ENCODE measurements around the gene FXYD5.
"Not testable (repeated sequence)": the region's sequence is repeated elsewhere in the genome, so short reads cannot be mapped to it uniquely, and the experiment has no call there.

Gene FXYD5

GRCh38 chr19:35179830-35180229 lies 25.3 kb downstream of the FXYD5 start:
- DNase-seq (ENCODE audit: low read depth), result no peak

- no peak for DNase-seq (ENCODE audit: low read depth)
Measured at GRCh38 chr19:35181387-35181786, 26.9 kb downstream of the FXYD5 start.

GRCh38 chr19:35184267-35184666 lies 29.7 kb downstream of the FXYD5 start:
- no peak for DNase-seq (ENCODE audit: low read depth)

GRCh38 chr19:35184884-35185283 lies 30.3 kb downstream of the FXYD5 start:
- no peak for DNase-seq (ENCODE audit: low read depth)

GRCh38 chr19:35194012-35194984 lies 39.8 kb downstream of the FXYD5 start:
- no peak for DNase-seq (ENCODE audit: low read depth)

- DNase-seq (ENCODE audit: low read depth), result no peak
Measured at GRCh38 chr19:35195830-35196229, 41.3 kb downstream of the FXYD5 start.

GRCh38 chr19:35196861-35197260 lies 42.3 kb downstream of the FXYD5 start:
- not testable (repeated sequence) for DNase-seq (ENCODE audit: low read depth)

GRCh38 chr19:35199481-35199880 lies 44.9 kb downstream of the FXYD5 start:
- no peak for DNase-seq (ENCODE audit: low read depth)

- DNase-seq (ENCODE audit: low read depth), result no peak
Measured at GRCh38 chr19:35202722-35203688, 48.5 kb downstream of the FXYD5 start.

- no peak for DNase-seq (ENCODE audit: low read depth)
Measured at GRCh38 chr19:35204799-35205732, 50.5 kb downstream of the FXYD5 start.

- no peak for DNase-seq (ENCODE audit: low read depth)
Measured at GRCh38 chr19:35205733-35206323, 51.3 kb downstream of the FXYD5 start.

GRCh38 chr19:35206379-35206778 lies 51.8 kb downstream of the FXYD5 start:
- DNase-seq (ENCODE audit: low read depth), result no peak

- no peak for DNase-seq (ENCODE audit: low read depth)
Measured at GRCh38 chr19:35206855-35207254, 52.3 kb downstream of the FXYD5 start.

GRCh38 chr19:35207391-35207871 lies 52.9 kb downstream of the FXYD5 start:
- no peak for DNase-seq (ENCODE audit: low read depth)

- DNase-seq (ENCODE audit: low read depth), result no peak
Measured at GRCh38 chr19:35208121-35208520, 53.6 kb downstream of the FXYD5 start.

GRCh38 chr19:35209646-35210045 lies 55.1 kb downstream of the FXYD5 start:
- DNase-seq (ENCODE audit: low read depth), result no peak

- DNase-seq (ENCODE audit: low read depth), result peak; percentile 59
Measured at GRCh38 chr19:35211545-35212230, 57.2 kb downstream of the FXYD5 start.

- no peak for DNase-seq (ENCODE audit: low read depth)
Measured at GRCh38 chr19:35212241-35212640, 57.7 kb downstream of the FXYD5 start.

GRCh38 chr19:35213663-35214632 lies 59.4 kb downstream of the FXYD5 start:
- peak; percentile 57 for DNase-seq (ENCODE audit: low read depth)
